HG03025 (cell line): ENCODE measurements around the gene GUCY1A1.

Experiments
- ATAC-seq: cut with Tn5 transposase; IDR thresholded peaks from one replicate; pipeline ENCODE4 v1.9.1; 2021; ENCODE audit warnings: mild to moderate bottlenecking, moderate library complexity; ENCODE audit not compliant: unreplicated experiment, low FRiP score

Gene GUCY1A1

GRCh38 chr4:155690044-155690837, 23.6 kb downstream of the GUCY1A1 start:
- ATAC-seq = no peak

GRCh38 chr4:155692361-155692760, 25.7 kb downstream of the GUCY1A1 start:
- ATAC-seq = no peak

- no peak for ATAC-seq
Observed at GRCh38 chr4:155693015-155693663, 26.5 kb downstream of the GUCY1A1 start.

GRCh38 chr4:155694100-155694785, 27.6 kb downstream of the GUCY1A1 start:
- no peak for ATAC-seq

- no peak for ATAC-seq
Observed at GRCh38 chr4:155696226-155696625, 29.6 kb downstream of the GUCY1A1 start.

- ATAC-seq = no peak
Observed at GRCh38 chr4:155696726-155697125, 30.1 kb downstream of the GUCY1A1 start.

- ATAC-seq = no peak
Observed at GRCh38 chr4:155701827-155702226, 35.2 kb downstream of the GUCY1A1 start.

- no peak for ATAC-seq
Observed at GRCh38 chr4:155703486-155704247, 37.0 kb downstream of the GUCY1A1 start.

GRCh38 chr4:155704841-155705404, 38.3 kb downstream of the GUCY1A1 start:
- ATAC-seq = no peak

- ATAC-seq = no peak
Observed at GRCh38 chr4:155705664-155706063, 39.0 kb downstream of the GUCY1A1 start.

- ATAC-seq = no peak
Observed at GRCh38 chr4:155706147-155706546, 39.5 kb downstream of the GUCY1A1 start.

GRCh38 chr4:155707251-155707650, 40.6 kb downstream of the GUCY1A1 start:
- ATAC-seq = no peak

- ATAC-seq = no peak
Observed at GRCh38 chr4:155708782-155709181, 42.1 kb downstream of the GUCY1A1 start.

- ATAC-seq = no peak
Observed at GRCh38 chr4:155709918-155710317, 43.3 kb downstream of the GUCY1A1 start.

- ATAC-seq = no peak
Observed at GRCh38 chr4:155711556-155711955, 44.9 kb downstream of the GUCY1A1 start.

GRCh38 chr4:155712846-155713245, 46.2 kb downstream of the GUCY1A1 start:
- ATAC-seq = no peak

- ATAC-seq = no peak
Observed at GRCh38 chr4:155713911-155714310, 47.3 kb downstream of the GUCY1A1 start.

- ATAC-seq = no peak
Observed at GRCh38 chr4:155722336-155722735, 55.7 kb downstream of the GUCY1A1 start.

GRCh38 chr4:155722816-155723499, 56.3 kb downstream of the GUCY1A1 start:
- ATAC-seq = no peak

- no peak for ATAC-seq
Observed at GRCh38 chr4:155724731-155725130, 58.1 kb downstream of the GUCY1A1 start.
